ENCODE measurements around the gene SAMD1.

DNA sequence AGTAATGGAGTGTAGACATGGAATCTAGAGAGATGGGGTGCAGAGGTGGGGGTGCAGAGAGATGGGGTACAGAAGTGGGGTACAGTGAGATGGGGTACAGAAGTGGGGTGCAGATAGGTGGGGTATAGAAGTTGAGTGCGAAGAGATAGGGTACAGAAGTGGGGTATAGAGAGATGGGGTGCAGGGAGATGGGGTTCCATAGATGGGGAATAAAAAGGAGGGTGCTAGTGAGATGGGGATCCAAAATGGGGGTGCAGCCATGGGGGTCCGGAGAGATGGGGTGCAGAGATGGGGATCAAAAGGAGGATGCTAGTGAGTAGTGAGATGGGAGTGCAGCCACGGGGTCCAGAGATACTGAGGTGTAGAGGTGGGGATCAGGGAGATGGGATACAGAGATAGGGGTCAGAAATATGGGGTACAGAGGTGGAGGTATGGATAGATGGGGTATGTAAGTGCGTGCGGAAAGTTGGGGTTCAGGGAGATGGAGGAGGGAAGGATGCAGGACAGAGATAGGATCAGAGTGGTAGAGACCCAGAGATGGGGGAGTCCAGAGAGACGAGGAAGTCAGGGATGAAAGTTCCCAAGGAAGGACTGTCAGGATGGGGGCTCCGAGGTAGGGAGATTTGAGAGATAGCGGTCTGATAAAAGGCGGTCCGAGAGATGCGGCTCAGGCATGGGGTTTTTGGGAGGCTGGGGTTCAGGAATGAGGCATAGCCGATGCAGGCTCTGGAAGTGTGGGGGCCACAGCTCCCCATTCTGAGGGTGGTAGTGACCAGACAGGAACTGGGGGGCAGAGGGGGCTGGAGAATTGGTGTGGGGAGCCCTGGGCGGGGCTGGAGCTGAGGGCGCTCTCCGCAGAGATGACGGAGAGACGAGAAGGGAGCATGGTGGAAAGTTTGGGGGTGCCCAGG is 32.1 kb downstream of the SAMD1 start:
- TF ChIP-seq, protein P1, sequence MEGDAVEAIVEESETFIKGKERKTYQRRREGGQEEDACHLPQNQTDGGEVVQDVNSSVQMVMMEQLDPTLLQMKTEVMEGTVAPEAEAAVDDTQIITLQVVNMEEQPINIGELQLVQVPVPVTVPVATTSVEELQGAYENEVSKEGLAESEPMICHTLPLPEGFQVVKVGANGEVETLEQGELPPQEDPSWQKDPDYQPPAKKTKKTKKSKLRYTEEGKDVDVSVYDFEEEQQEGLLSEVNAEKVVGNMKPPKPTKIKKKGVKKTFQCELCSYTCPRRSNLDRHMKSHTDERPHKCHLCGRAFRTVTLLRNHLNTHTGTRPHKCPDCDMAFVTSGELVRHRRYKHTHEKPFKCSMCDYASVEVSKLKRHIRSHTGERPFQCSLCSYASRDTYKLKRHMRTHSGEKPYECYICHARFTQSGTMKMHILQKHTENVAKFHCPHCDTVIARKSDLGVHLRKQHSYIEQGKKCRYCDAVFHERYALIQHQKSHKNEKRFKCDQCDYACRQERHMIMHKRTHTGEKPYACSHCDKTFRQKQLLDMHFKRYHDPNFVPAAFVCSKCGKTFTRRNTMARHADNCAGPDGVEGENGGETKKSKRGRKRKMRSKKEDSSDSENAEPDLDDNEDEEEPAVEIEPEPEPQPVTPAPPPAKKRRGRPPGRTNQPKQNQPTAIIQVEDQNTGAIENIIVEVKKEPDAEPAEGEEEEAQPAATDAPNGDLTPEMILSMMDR (IDR thresholded peaks at IDR 0.05) = no peak
- TF ChIP-seq POLR2AphosphoS5 (IDR thresholded peaks at IDR 0.05) = no peak
- TF ChIP-seq POLR2A (IDR thresholded peaks at IDR 0.05) = no peak

Data from breast epithelium (tissue), 3 donors.